Upper lobe of right lung (tissue), 1 donor: Measurements from ENCODE around the gene ELF1. TPM values are rescaled to one million over a fixed set of nuclear protein-coding genes. Genes with fewer than 3 reads are reported as not detected.
A peak's percentile ranks its signal among the peaks of the same experiment; 100 is the strongest.

ENCODE experiments used
- ATAC-seq: fragments of 200-7000 bp; cut with Tn5 transposase; one replicate; pipeline ENCODE4 v1.9.1; 2020; ENCODE audit warnings: mild to moderate bottlenecking, moderate library complexity
- DNase-seq: peaks from one replicate; pipeline ENCODE4 v3.0.0-alpha.2; 2020
- H3K27ac ChIP-seq: fragments of 200-600 bp; one replicate; pipeline ENCODE4 v1.8.0; 2022
- H3K27me3 ChIP-seq: fragments of 200-600 bp; one replicate; pipeline ENCODE4 v1.8.0; 2022; ENCODE audit warnings: mild to moderate bottlenecking
- H3K36me3 ChIP-seq: fragments of 200-600 bp; one replicate; pipeline ENCODE4 v1.8.0; 2022
- H3K4me1 ChIP-seq: fragments of 200-600 bp; one replicate; pipeline ENCODE4 v1.8.0; 2022
- H3K4me3 ChIP-seq: fragments of 200-600 bp; one replicate; pipeline ENCODE4 v1.8.0; 2022; ENCODE audit warnings: mild to moderate bottlenecking
- H3K9me3 ChIP-seq: fragments of 200-600 bp; one replicate; pipeline ENCODE4 v1.8.0; 2022
- CTCF ChIP-seq: fragments of 200-600 bp; IDR thresholded peaks from one replicate; pipeline ENCODE4 v1.8.0; 2022; ENCODE audit warnings: antibody characterized with exemption
- intact Hi-C: fragments of 100-400 bp; cut with DNase I; formaldehyde crosslinking; loops from one replicate; pipeline ENCODE4 v1.11.0; 2022
- total RNA-seq: library from RNA; stranded (reverse); fragmentation: NEBNext Ultra II Directional; extraction: Animal tissue kit (Norgen Biotek cat#: 25700); gene quantifications from one replicate; pipeline ENCODE4 v1.2.1, GENCODE V29; 2021
- donor health status: DM: no; HTN: yes; CAD: no; lungs with severe emphysema.

The ELF1 gene
- total RNA-seq, 1 donor from 2014 or later, result 81.5 TPM

- intact Hi-C loops, result no loop called here
- TF ChIP-seq CTCF, result no peak
- Histone ChIP-seq H3K27me3 (no peaks in the 10 kb centered on the region), H3K4me1 (peaks cover 70% of the 10 kb centered on the region), H3K4me3 (no peak overlapping the region), H3K9me3 (no peaks in the 10 kb centered on the region), H3K27ac (no peak overlapping the region), H3K36me3 (no peaks in the 10 kb centered on the region)
- ATAC-seq, result no peak
- DNase-seq, result no peak
These were observed 50.6 kb downstream of the ELF1 start for GRCh38 chr13:40968416-40969000.

- ATAC-seq (peak; percentile 73), DNase-seq (no peak)
- H3K36me3 ChIP-seq, result no peaks in the 10 kb centered on the region
- peaks cover 61% of the 10 kb centered on the region for H3K4me1 ChIP-seq
- no peak overlapping the region for H3K27ac ChIP-seq
- H3K4me3 ChIP-seq, result no peak overlapping the region
- H3K27me3 ChIP-seq, result no peaks in the 10 kb centered on the region
- intact Hi-C loops, result no loop called here
- no peaks in the 10 kb centered on the region for H3K9me3 ChIP-seq
- TF ChIP-seq CTCF, result no peak
These were observed 52.8 kb downstream of the ELF1 start for GRCh38 chr13:40966298-40966697.

GRCh38 chr13:40963927-40964326 is 55.2 kb downstream of the ELF1 start:
- Histone ChIP-seq H3K27me3 (no peaks in the 10 kb centered on the region), H3K36me3 (peaks cover under 1% of the 10 kb centered on the region), H3K9me3 (no peaks in the 10 kb centered on the region), H3K4me3 (no peak overlapping the region), H3K27ac (no peak overlapping the region), H3K4me1 (peaks cover 39% of the 10 kb centered on the region)
- TF ChIP-seq CTCF, result no peak
- DNase-seq (no peak), ATAC-seq (peak; percentile 73)
- intact Hi-C loops, result no loop called here

GRCh38 chr13:40961826-40962225 is 57.3 kb downstream of the ELF1 start:
- Histone ChIP-seq H3K36me3 (peaks cover 17% of the 10 kb centered on the region), H3K4me3 (no peak overlapping the region), H3K9me3 (no peaks in the 10 kb centered on the region), H3K4me1 (peaks cover 27% of the 10 kb centered on the region), H3K27ac (peak overlapping the region; percentile 12), H3K27me3 (no peaks in the 10 kb centered on the region)
- no peak for TF ChIP-seq CTCF
- no peak for ATAC-seq
- intact Hi-C loops, result no loop called here
- no peak for DNase-seq

GRCh38 chr13:40961214-40961613 is 57.9 kb downstream of the ELF1 start:
- no peak for TF ChIP-seq CTCF
- no peaks in the 10 kb centered on the region for H3K9me3 ChIP-seq
- no peaks in the 10 kb centered on the region for H3K27me3 ChIP-seq
- no peak for DNase-seq
- ATAC-seq, result peak; percentile 24
- H3K4me1 ChIP-seq, result peaks cover 21% of the 10 kb centered on the region
- peak overlapping the region; percentile 12 for H3K27ac ChIP-seq
- peaks cover 17% of the 10 kb centered on the region for H3K36me3 ChIP-seq
- intact Hi-C loops, result no loop called here
- no peak overlapping the region for H3K4me3 ChIP-seq

- Histone ChIP-seq H3K36me3 (peaks cover 17% of the 10 kb centered on the region), H3K9me3 (no peaks in the 10 kb centered on the region), H3K4me3 (no peak overlapping the region), H3K27ac (no peak overlapping the region), H3K27me3 (no peaks in the 10 kb centered on the region), H3K4me1 (peaks cover 18% of the 10 kb centered on the region)
- ATAC-seq (no peak), DNase-seq (no peak)
- intact Hi-C loops, result no loop called here
- TF ChIP-seq CTCF, result no peak
These were observed 58.4 kb downstream of the ELF1 start for GRCh38 chr13:40960716-40961115.
